H9 (cell line): Measurements from ENCODE around the gene GRIP1. TPM values are rescaled to one million over a fixed set of nuclear protein-coding genes. Genes with fewer than 3 reads are reported as not detected.

Source experiments
- DNase-seq: peaks from one replicate; pipeline ENCODE4 v3.0.0-alpha.2; 2017
- H2AFZ ChIP-seq: one replicate; pipeline ENCODE4 v1.6.1; 2013; ENCODE audit warnings: mild to moderate bottlenecking, low read length, control low read depth, moderate library complexity
- H2AK5ac ChIP-seq: 2 replicates; pipeline ENCODE4 v1.6.1; 2013; ENCODE audit warnings: low read length, control low read depth, mixed read lengths; ENCODE audit not compliant: insufficient read length
- H2BK120ac ChIP-seq: one replicate; pipeline ENCODE4 v1.6.1; 2013; ENCODE audit warnings: low read depth, mild to moderate bottlenecking, low read length, control low read depth, inconsistent platforms; ENCODE audit not compliant: poor library complexity, severe bottlenecking
- H2BK12ac ChIP-seq: 2 replicates; pipeline ENCODE4 v1.6.1; 2013; ENCODE audit warnings: low read length, control low read depth, mixed read lengths, low read depth; ENCODE audit not compliant: insufficient read length
- H2BK15ac ChIP-seq: 2 replicates; pipeline ENCODE4 v1.6.1; 2013; ENCODE audit warnings: low read depth, low read length, control low read depth
- H2BK20ac ChIP-seq: one replicate; pipeline ENCODE4 v1.6.1; 2013; ENCODE audit warnings: low read depth, mild to moderate bottlenecking, low read length, control low read depth, inconsistent platforms; ENCODE audit not compliant: poor library complexity, severe bottlenecking
- H2BK5ac ChIP-seq: 2 replicates; pipeline ENCODE4 v1.6.1; 2013; ENCODE audit warnings: low read length, control low read depth, mixed read lengths; ENCODE audit not compliant: insufficient read length
- H3K14ac ChIP-seq: 2 replicates; pipeline ENCODE4 v1.6.1; 2013; ENCODE audit warnings: low read length, control low read depth; ENCODE audit not compliant: insufficient read depth
- H3K18ac ChIP-seq: 2 replicates; pipeline ENCODE4 v1.6.1; 2013; ENCODE audit warnings: low read depth, mild to moderate bottlenecking, mixed read lengths, low read length, control low read depth; ENCODE audit not compliant: insufficient read length
- H3K23ac ChIP-seq: 2 replicates; pipeline ENCODE4 v1.6.1; 2013; ENCODE audit warnings: low read length, control low read depth, mixed read lengths, low read depth; ENCODE audit not compliant: insufficient read length
- H3K23me2 ChIP-seq: 2 replicates; pipeline ENCODE4 v1.6.1; 2013; ENCODE audit warnings: low read depth, mild to moderate bottlenecking, mixed read lengths, low read length, control low read depth; ENCODE audit not compliant: insufficient read length, poor library complexity, severe bottlenecking
- H3K27ac ChIP-seq: 2 replicates; pipeline ENCODE4 v1.5.1; 2013; ENCODE audit warnings: low read length, control low read depth, mixed read lengths, low read depth; ENCODE audit not compliant: insufficient read length
- H3K27me3 ChIP-seq: 2 replicates; pipeline ENCODE4 v1.6.1; 2013; ENCODE audit warnings: low read length, control low read depth, inconsistent platforms; ENCODE audit not compliant: insufficient read depth
- H3K4ac ChIP-seq: 2 replicates; pipeline ENCODE4 v1.6.1; 2013; ENCODE audit warnings: low read depth, mild to moderate bottlenecking, control low read depth, inconsistent platforms, low read length, moderate library complexity
- H3K4me1 ChIP-seq: 2 replicates; pipeline ENCODE4 v1.6.1; 2013; ENCODE audit warnings: low read length, control low read depth, inconsistent platforms; ENCODE audit not compliant: insufficient read depth
- H3K4me2 ChIP-seq: 2 replicates; pipeline ENCODE4 v1.6.1; 2013; ENCODE audit warnings: low read length, control low read depth, mixed read lengths; ENCODE audit not compliant: insufficient read length, insufficient read depth
- H3K56ac ChIP-seq: 2 replicates; pipeline ENCODE4 v1.6.1; 2013; ENCODE audit warnings: low read depth, mild to moderate bottlenecking, mixed read lengths, low read length, control low read depth; ENCODE audit not compliant: insufficient read length
- H3K79me1 ChIP-seq: 2 replicates; pipeline ENCODE4 v1.6.1; 2013; ENCODE audit warnings: low read depth, mild to moderate bottlenecking, moderate library complexity, low read length, control low read depth, inconsistent platforms; ENCODE audit not compliant: insufficient read depth, poor library complexity, severe bottlenecking
- H3K79me2 ChIP-seq: 2 replicates; pipeline ENCODE4 v1.6.1; 2013; ENCODE audit warnings: low read length, control low read depth, inconsistent platforms; ENCODE audit not compliant: insufficient read depth
- H3K9ac ChIP-seq: 2 replicates; pipeline ENCODE4 v1.6.1; 2013; ENCODE audit warnings: low read length, control low read depth, mixed read lengths; ENCODE audit not compliant: insufficient read length; ENCODE audit errors: extremely low read depth
- H3K9me3 ChIP-seq: one replicate; pipeline ENCODE4 v1.6.1; 2013; ENCODE audit warnings: low read depth, low read length, inconsistent platforms; ENCODE audit not compliant: control insufficient read depth
- H3T11ph ChIP-seq: one replicate; pipeline ENCODE4 v1.6.1; 2013; ENCODE audit warnings: mild to moderate bottlenecking, low read length, control low read depth, inconsistent platforms
- H4K20me1 ChIP-seq: one replicate; pipeline ENCODE4 v1.6.1; 2013; ENCODE audit not compliant: control insufficient read depth, insufficient read length, insufficient read depth
- H4K5ac ChIP-seq: 2 replicates; pipeline ENCODE4 v1.6.1; 2013; ENCODE audit warnings: low read depth, mild to moderate bottlenecking, mixed read lengths, low read length, control low read depth; ENCODE audit not compliant: insufficient read length
- H4K8ac ChIP-seq: replicated peaks from 2 replicates; pipeline ENCODE4 v1.6.1; 2013; ENCODE audit warnings: low read length, control low read depth, mixed read lengths, low read depth; ENCODE audit not compliant: insufficient read length
- H4K91ac ChIP-seq: 2 replicates; pipeline ENCODE4 v1.6.1; 2013; ENCODE audit warnings: low read depth, mild to moderate bottlenecking, moderate library complexity, mixed read lengths, low read length, control low read depth; ENCODE audit not compliant: insufficient read length
- H3K27ac Mint-ChIP-seq, 3 experiments: 2 replicates in 2 of 3; 3 replicates in 1 of 3; pipeline ENCODE4 v1.8.0; 2020 to 2021; ENCODE audit warnings: mixed read lengths in 3 of 3, mild to moderate bottlenecking in 1 of 3, moderate library complexity in 1 of 3
- H3K27me3 Mint-ChIP-seq: 2 replicates; pipeline ENCODE4 v1.8.0; 2021; ENCODE audit warnings: low read depth, mild to moderate bottlenecking, moderate library complexity, mixed read lengths
- H3K36me3 Mint-ChIP-seq, 3 experiments: 2 replicates in 2 of 3; 3 replicates in 1 of 3; pipeline ENCODE4 v1.8.0; 2020 to 2021; ENCODE audit warnings: low read depth in 3 of 3, mixed read lengths in 3 of 3; ENCODE audit not compliant: insufficient read depth in 1 of 3
- H3K4me1 Mint-ChIP-seq, 2 experiments: 2 replicates each; pipeline ENCODE4 v1.8.0; 2020; ENCODE audit warnings: mixed read lengths in 2 of 2
- H3K4me3 Mint-ChIP-seq, 2 experiments: 2 replicates in 1 of 2; 3 replicates in 1 of 2; pipeline ENCODE4 v1.8.0; 2020 to 2021; ENCODE audit warnings: mild to moderate bottlenecking in 2 of 2, mixed read lengths in 2 of 2, moderate library complexity in 1 of 2
- H3K9me3 Mint-ChIP-seq, 2 experiments: 2 replicates in 1 of 2; 3 replicates in 1 of 2; pipeline ENCODE4 v1.8.0; 2020; ENCODE audit warnings: mild to moderate bottlenecking in 2 of 2, mixed read lengths in 2 of 2, moderate library complexity in 1 of 2
- WGBS: extraction: QIAGEN DNeasy Blood & Tissue Kit; methylation state at CpG from one replicate; pipeline ENCODE4 v1.1.7; 2013; ENCODE audit warnings: missing lambda C conversion rate, low lambda C conversion rate, mixed read lengths; ENCODE audit not compliant: insufficient read length; ENCODE audit errors: extremely low coverage; 5-methylcytosine and 5-hydroxymethylcytosine counted together
- total RNA-seq: library from RNA; stranded (reverse); gene quantifications from 2 replicates; pipeline ENCODE4 v1.2.1, GENCODE V29; 2021
- TF ChIP-seq, protein P1 (sequence below): fragments of 200-600 bp; sonication (generic); conservative IDR thresholded peaks from 3 replicates; pipeline ENCODE4 v1.8.0; 2021; ENCODE audit warnings: antibody characterized with exemption, mild to moderate bottlenecking

GRIP1 gene
- total RNA-seq, 1 experiment from 2014 or later: 19.5 TPM

DNA sequence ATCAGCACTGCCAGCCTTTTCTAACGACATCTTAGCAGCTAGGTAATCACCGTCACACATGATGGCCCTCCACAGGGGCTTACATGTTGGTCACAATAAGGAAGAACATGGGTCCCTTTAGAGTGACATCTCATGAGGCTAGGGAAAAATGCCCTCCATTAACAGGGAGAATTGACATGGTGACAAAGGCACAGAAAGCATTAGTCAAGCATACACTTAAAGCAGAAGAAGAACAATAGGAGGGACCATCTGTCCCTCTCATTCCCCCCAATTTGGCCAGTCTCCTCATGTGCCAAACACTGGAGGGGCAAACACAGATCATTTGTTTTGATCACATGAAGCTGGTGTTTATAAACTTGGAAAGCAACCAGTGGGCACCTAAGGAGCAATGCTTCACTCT is 78.0 kb downstream of the GRIP1 start:
- Histone ChIP-seq H3K79me1 (no peaks in the 10 kb centered on the region), H3T11ph (no peak overlapping the region), H2AK5ac (no peak overlapping the region), H3K4me2 (no peak overlapping the region), H2BK12ac (no peak overlapping the region), H2AFZ (no peak overlapping the region), H3K27me3 (no peaks in the 10 kb centered on the region), H3K9ac (no peak overlapping the region), H3K4me1 (peaks cover 4% of the 10 kb centered on the region), H2BK5ac (no peak overlapping the region), H3K27ac (no peak overlapping the region), H3K14ac (no peak overlapping the region), H3K23ac (no peak overlapping the region), H4K20me1 (no peaks in the 10 kb centered on the region), H3K56ac (no peak overlapping the region), H3K4ac (no peak overlapping the region), H2BK20ac (no peak overlapping the region), H3K79me2 (no peaks in the 10 kb centered on the region), H4K5ac (no peak overlapping the region), H3K23me2 (no peaks in the 10 kb centered on the region), H4K91ac (no peak overlapping the region), H2BK120ac (no peak overlapping the region), H3K18ac (no peak overlapping the region), H2BK15ac (no peak overlapping the region), H3K9me3 (no peaks in the 10 kb centered on the region), H4K8ac (no peak overlapping the region)
- DNase-seq: no peak
- no CpG with 5 or more reads among the region's 2 CpGs for WGBS
- Mint-ChIP-seq H3K4me3 (no peak overlapping the region), H3K9me3 (no peaks in the 10 kb centered on the region), H3K27ac (no peak overlapping the region), H3K27me3 (no peaks in the 10 kb centered on the region), H3K4me1 (peaks cover 41 to 42% of the 10 kb centered on the region in 2 experiments), H3K36me3 (no peaks in the 10 kb centered on the region)
- TF ChIP-seq, protein P1, sequence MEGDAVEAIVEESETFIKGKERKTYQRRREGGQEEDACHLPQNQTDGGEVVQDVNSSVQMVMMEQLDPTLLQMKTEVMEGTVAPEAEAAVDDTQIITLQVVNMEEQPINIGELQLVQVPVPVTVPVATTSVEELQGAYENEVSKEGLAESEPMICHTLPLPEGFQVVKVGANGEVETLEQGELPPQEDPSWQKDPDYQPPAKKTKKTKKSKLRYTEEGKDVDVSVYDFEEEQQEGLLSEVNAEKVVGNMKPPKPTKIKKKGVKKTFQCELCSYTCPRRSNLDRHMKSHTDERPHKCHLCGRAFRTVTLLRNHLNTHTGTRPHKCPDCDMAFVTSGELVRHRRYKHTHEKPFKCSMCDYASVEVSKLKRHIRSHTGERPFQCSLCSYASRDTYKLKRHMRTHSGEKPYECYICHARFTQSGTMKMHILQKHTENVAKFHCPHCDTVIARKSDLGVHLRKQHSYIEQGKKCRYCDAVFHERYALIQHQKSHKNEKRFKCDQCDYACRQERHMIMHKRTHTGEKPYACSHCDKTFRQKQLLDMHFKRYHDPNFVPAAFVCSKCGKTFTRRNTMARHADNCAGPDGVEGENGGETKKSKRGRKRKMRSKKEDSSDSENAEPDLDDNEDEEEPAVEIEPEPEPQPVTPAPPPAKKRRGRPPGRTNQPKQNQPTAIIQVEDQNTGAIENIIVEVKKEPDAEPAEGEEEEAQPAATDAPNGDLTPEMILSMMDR: no peak
